ENCODE data around the gene ANO9. TPM values are rescaled to one million over a fixed set of nuclear protein-coding genes. Genes with fewer than 3 reads are reported as not detected.

The ANO9 gene, protein sequence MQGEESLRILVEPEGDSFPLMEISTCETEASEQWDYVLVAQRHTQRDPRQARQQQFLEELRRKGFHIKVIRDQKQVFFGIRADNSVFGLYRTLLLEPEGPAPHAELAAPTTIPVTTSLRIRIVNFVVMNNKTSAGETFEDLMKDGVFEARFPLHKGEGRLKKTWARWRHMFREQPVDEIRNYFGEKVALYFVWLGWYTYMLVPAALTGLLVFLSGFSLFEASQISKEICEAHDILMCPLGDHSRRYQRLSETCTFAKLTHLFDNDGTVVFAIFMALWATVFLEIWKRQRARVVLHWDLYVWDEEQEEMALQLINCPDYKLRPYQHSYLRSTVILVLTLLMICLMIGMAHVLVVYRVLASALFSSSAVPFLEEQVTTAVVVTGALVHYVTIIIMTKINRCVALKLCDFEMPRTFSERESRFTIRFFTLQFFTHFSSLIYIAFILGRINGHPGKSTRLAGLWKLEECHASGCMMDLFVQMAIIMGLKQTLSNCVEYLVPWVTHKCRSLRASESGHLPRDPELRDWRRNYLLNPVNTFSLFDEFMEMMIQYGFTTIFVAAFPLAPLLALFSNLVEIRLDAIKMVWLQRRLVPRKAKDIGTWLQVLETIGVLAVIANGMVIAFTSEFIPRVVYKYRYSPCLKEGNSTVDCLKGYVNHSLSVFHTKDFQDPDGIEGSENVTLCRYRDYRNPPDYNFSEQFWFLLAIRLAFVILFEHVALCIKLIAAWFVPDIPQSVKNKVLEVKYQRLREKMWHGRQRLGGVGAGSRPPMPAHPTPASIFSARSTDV
- total RNA-seq, result 0.33 and 0.48 TPM in 2 replicates

DNA sequence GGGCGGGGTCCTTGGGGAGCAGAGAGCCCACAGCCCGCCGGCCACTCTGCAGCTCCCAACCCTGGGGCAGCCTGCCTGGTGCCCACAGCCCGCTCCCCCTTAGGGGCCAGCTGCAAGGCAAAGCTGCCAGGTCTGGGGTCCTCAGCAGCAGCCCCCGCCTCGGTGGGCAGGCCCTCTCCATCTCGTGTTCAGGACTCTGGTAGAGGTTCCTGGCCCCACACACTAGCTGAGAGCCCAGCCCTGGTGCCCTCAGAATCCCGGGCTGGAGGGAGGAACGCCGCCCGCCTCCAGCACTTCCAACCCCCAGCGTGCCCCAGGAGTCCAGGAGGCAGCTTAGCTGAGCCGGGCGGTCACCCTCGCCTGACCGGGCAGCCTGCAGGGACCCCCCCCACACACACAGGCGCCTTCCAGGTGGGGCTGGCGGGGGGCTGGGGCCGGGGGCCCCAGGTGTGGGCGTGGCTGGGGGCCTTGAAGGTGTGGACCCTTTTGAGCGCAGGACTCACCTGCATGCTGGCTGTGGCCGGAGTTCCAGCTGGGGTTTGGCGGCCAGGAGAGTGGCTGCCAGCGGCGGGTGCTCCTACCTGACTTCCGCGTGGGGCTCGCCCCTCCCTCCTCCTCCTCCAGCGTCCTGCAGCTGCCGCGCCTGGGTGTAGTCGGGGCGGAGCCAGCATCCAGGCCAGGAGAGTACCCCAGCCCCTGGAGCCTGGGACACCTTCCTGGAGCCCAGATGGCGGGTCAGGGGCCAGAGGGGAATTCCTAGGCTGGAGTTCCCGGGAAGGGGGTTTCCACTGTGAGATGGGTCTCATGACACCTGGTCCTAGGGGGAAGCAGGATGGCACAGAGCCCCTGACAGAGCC is at the start of gene ANO9:
Gene ANO9, minus strand, starts transcription at position 594 of the 857 bp plus-strand sequence. Its CDS starts 85 bp downstream, at position 509.

DNA sequence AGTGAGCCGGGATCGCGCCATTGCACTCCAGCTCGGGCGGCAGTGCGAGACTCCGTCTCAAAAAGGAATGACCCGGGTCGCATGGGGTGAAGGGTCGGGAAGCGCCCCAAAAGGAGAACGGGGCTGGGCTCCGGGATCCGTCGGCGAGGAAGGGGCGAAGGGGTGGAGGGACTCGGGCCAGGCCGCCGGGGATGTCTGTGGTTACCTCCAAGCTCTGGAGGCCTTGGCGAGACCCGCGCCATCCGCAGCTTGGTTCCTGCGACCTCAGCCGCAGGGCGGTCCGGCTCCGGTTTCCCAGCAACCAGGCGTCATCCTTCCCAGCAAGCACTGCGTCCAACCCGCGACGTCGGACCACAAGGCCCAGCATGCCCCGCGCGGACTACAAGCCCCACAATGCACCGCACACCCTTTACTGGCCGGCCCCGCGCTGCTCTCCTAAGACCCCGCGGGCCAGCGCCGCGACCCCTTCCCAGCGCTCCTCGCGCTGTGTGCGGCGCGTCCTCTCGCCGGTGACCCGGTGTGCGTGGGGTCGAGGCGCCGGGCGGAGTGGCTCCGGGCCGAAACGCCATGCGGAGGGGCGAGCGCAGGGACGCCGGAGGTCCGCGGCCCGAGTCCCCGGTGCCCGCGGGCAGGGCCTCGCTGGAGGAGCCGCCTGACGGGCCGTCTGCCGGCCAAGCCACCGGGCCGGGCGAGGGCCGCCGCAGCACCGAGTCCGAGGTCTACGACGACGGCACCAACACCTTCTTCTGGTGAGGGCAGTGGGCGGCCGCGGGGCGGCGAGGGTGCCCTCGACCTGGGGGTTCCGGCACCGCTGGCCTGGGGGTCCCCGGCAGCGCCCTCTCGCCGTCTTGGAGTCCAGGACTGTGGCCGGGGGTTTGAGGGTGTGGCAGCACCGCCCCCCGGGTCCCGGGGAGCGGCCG is 8.3 kb upstream of the ANO9 start, which contains the start of gene PTDSS2:
Gene PTDSS2, plus strand, starts transcription at position 391 of the 920 bp plus-strand sequence. Its CDS starts 177 bp downstream, at position 568.

DNA sequence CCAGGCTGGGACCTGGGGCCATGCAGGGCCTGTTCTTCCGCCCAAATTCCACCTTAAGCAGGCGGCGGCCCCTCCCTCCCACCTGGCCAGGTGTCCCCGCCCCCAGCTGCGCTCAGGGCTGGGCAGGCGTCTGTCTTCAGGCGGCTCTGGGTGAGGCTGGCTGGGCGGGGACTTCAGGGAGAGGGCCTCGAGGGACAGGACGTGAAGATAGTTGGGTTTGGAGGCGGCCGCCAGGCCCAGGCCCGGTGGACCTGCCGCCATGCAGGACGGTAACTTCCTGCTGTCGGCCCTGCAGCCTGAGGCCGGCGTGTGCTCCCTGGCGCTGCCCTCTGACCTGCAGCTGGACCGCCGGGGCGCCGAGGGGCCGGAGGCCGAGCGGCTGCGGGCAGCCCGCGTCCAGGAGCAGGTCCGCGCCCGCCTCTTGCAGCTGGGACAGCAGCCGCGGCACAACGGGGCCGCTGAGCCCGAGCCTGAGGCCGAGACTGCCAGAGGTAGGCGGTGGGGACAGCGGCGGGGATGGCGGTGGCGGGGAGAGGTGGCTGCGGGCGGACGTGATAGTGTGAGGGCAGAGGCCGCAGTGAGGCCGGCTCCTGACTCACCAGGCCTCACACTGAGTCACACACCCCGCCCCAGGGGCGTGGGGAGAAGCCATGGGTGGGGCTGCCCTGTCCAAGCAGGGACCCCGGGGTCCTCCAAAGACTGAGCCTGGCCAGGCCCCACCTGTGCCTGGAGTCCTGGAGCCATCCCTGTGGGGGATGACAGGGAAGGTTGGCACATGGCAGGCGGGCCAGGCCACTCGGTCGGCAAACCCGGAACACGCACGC is 47.6 kb downstream of the ANO9 start, which contains the start of gene PKP3:
Gene PKP3, plus strand, starts transcription at position 176 of the 824 bp plus-strand sequence. Its CDS starts 84 bp downstream, at position 260.

DNA sequence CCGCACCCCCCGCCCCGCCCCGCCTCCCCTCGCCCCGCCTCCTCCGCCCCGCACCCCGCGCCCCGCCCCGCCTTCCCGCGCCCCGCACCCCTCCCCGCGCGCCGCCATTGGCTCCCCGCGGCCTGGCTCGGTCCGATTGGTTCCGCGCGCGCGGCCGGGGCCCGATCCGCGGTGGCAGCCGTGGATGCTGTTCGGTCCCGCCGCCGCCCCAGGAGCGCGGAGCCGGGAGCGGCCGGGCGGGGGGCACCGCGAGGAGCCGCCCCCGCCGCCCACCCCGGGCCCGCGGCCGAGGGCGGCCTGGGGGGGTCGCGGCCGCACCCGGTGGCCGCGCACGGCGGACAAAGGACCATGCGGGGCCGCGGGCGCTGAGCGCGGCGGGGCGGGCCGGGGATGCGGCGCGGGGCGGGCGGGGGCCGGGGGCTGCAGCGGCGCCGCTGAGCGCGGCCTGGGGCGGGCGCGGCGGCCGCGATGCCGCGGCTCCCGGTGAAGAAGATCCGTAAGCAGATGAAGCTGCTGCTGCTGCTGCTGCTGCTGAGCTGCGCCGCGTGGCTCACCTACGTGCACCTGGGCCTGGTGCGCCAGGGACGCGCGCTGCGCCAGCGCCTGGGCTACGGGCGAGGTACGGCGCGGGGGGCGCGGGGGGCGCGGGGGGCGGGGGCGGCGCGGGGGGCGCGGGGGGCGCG is 72.3 kb downstream of the ANO9 start, which contains the start of gene B4GALNT4:
Gene B4GALNT4, plus strand, starts transcription at position 164 of the 683 bp plus-strand sequence. Its CDS starts 305 bp downstream, at position 469.

Small RNAs within 50 kb of the gene (small RNA-seq; reads per million reads assigned to genes)
- gene RN7SL838P, result 0.08 reads per million

Other genes with a start within 250 kb of the ANO9 start
- gene SCGB1C1, start 248.9 kb downstream of the ANO9 start, total RNA-seq, result not detected in 2 replicates
- 14.3 and 14.4 TPM in 2 replicates for gene BET1L, start 234.6 kb downstream of the ANO9 start, total RNA-seq
- gene RIC8A, start 234.3 kb downstream of the ANO9 start, total RNA-seq, result 147 and 164 TPM in 2 replicates
- gene SIRT3, start 205.7 kb downstream of the ANO9 start, total RNA-seq, result 6.7 and 10.1 TPM in 2 replicates
- gene PSMD13, start 205.0 kb downstream of the ANO9 start, total RNA-seq, result 162 and 206 TPM in 2 replicates
- not detected in 2 replicates for gene NLRP6, start 163.6 kb downstream of the ANO9 start, total RNA-seq
- gene PGGHG, start 152.9 kb downstream of the ANO9 start, total RNA-seq, result 17.3 and 24.2 TPM in 2 replicates
- not detected in 2 replicates for gene IFITM5, start 142.5 kb downstream of the ANO9 start, total RNA-seq
- gene IFITM2, start 134.2 kb downstream of the ANO9 start, total RNA-seq, result 67.2 and 73.5 TPM in 2 replicates
- gene IFITM1, start 128.0 kb downstream of the ANO9 start, total RNA-seq, result 0.33 and 0.57 TPM in 2 replicates
- 55.7 and 70.9 TPM in 2 replicates for gene IFITM3, start 121.2 kb downstream of the ANO9 start, total RNA-seq
- 2.3 and 2.6 TPM in 2 replicates for gene B4GALNT4, start 72.5 kb downstream of the ANO9 start, total RNA-seq
- gene PKP3, start 47.8 kb downstream of the ANO9 start, total RNA-seq, result 0.65 and 0.86 TPM in 2 replicates
- 49.6 and 60.1 TPM in 2 replicates for gene SIGIRR, start 27.0 kb downstream of the ANO9 start, total RNA-seq
- gene PTDSS2, start 8.3 kb upstream of the ANO9 start, total RNA-seq, result 35.2 and 37.9 TPM in 2 replicates
- 211 and 222 TPM in 2 replicates for gene RNH1, start 65.2 kb upstream of the ANO9 start, total RNA-seq
- gene HRAS, start 93.6 kb upstream of the ANO9 start, total RNA-seq, result 42.5 and 50.5 TPM in 2 replicates
- 0.57 and 1.3 TPM in 2 replicates for gene LRRC56, start 95.5 kb upstream of the ANO9 start, total RNA-seq
- 1.9 and 2.6 TPM in 2 replicates for gene LMNTD2, start 118.7 kb upstream of the ANO9 start, total RNA-seq
- gene RASSF7, start 119.0 kb upstream of the ANO9 start, total RNA-seq, result 17.1 and 18.0 TPM in 2 replicates
- 35.8 and 43.8 TPM in 2 replicates for gene PHRF1, start 134.5 kb upstream of the ANO9 start, total RNA-seq
- gene IRF7, start 173.9 kb upstream of the ANO9 start, total RNA-seq, result 11.2 and 14.0 TPM in 2 replicates
- gene CDHR5, start 182.9 kb upstream of the ANO9 start, total RNA-seq, result not detected in 2 replicates
- not detected in 2 replicates for gene SCT, start 185.2 kb upstream of the ANO9 start, total RNA-seq
- not detected in 2 replicates for gene DRD4, start 195.3 kb upstream of the ANO9 start, total RNA-seq

All from vein endothelial cell (primary cell).